ENCODE measurements around the gene STYXL1.
"Not testable (repeated sequence)": the region's sequence is repeated elsewhere in the genome, so short reads cannot be mapped to it uniquely, and the experiment has no call there.

STYXL1 gene, protein sequence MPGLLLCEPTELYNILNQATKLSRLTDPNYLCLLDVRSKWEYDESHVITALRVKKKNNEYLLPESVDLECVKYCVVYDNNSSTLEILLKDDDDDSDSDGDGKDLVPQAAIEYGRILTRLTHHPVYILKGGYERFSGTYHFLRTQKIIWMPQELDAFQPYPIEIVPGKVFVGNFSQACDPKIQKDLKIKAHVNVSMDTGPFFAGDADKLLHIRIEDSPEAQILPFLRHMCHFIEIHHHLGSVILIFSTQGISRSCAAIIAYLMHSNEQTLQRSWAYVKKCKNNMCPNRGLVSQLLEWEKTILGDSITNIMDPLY

DNA sequence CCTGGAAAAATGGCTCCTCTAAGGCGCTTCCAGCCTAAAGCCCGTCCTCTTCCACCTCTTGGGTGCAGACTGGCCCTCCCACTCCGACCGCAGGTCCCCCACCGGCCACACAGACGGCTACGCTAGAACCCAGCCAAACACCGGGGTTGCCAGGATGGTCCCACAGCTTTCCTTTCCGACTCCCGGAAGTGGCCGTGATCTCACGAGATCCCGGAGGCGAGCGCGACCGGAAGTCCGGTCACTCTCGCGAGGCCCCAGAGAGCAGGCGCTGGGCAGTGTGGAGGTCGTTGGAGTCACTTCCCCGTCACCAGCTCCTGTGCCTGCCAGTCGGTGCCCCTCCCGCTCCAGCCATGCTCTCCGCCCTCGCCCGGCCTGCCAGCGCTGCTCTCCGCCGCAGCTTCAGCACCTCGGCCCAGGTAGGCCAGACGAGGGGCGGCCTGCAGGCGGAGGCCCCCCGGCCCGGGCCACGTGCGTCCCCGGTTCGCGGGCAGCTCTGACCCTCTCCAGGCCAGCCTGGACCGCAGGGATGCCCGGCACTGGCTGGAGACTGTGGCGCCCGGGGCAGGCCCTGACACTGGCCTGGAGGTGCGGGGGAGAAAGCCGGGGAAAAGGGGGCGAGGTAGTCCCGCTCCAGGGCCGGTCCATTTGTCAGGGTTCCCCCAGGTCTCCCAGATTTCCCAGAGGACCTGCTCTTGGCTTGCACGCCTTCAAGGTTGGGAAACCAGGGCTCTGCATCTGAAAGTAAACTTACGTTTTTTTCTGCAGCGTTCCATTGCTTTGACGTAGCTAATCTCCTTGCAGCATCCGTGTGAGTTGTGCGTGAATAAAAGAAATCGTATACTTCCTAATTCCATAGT is at the start of gene STYXL1, which contains the start of gene MDH2:
Gene STYXL1 (minus strand): TSS at position 190 of the 857 bp plus-strand sequence. CDS start 17,477 bp downstream, outside the sequence.
Gene MDH2 (plus strand): TSS at position 296 of the 857 bp plus-strand sequence. CDS start 55 bp downstream, at position 351.
- intact Hi-C loops (cut with micrococcal nuclease), result loop anchor here (5.0 kb wide), 1 partner anchor 521 kb away; no protein-coding TSS in a partner anchor
- Mint-ChIP-seq H3K36me3 (ENCODE audit: low read depth) (peaks cover 63% of the 10 kb centered on the region), H3K9me3 (no peaks in the 10 kb centered on the region), H3K4me1 (ENCODE audit: low read depth) (peaks cover 67% of the 10 kb centered on the region), H3K4me3 (peak within 1 kb of the TSS; percentile 91), H3K27ac (peak within 1 kb of the TSS; percentile 92), H3K27me3 (no peaks in the 10 kb centered on the region)

DNA sequence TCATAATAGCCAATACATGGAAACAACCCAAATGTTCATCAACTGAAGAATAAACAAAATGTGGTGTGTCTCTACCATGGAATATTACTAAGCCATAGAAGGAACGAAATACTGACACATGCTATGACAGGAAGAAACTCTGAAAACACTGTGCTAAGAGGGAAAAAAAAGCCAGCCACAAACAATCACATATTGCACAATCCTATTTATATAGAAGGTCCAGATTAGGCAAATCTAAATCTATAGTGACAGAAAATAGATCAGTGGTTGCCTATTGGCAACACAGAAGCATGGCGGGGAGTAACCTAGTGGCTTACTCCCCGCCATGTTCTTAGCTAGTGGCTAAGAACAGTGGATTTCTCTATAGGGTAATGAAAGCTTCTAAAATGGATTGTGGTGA is 48.1 kb upstream of the STYXL1 start:
- Mint-ChIP-seq H3K27me3 (peaks cover 16% of the 10 kb centered on the region), H3K36me3 (ENCODE audit: low read depth) (no peaks in the 10 kb centered on the region), H3K4me1 (ENCODE audit: low read depth) (no peaks in the 10 kb centered on the region), H3K27ac (no peak overlapping the region), H3K4me3 (no peak overlapping the region), H3K9me3 (no peaks in the 10 kb centered on the region)
- intact Hi-C loops (cut with micrococcal nuclease), result no loop called here

DNA sequence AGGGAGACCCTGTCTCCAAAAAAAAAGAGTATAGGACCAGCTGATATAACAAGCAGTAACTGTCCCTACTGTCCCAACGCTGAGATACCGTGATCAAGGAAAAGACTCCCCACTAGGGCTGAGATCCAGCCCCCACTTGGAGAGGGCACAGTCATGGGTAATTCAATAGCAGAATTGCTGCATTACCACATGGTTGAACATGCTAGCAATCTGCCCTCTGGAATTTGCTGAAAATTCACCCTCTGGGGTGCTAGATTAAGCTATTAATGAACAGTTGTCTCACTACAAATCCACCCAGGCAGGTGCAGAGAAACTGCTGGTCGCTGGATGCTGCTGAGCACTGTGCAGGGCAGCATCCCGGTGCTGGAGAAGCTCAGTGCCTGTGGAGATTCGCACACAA is 46.5 kb upstream of the STYXL1 start:
- H3K36me3 Mint-ChIP-seq (ENCODE audit: low read depth); H3K27ac Mint-ChIP-seq; H3K4me3 Mint-ChIP-seq; H3K4me1 Mint-ChIP-seq (ENCODE audit: low read depth); intact Hi-C loops (cut with micrococcal nuclease); H3K9me3 Mint-ChIP-seq: not testable (repeated sequence)
- peaks cover 15% of the 10 kb centered on the region for H3K27me3 Mint-ChIP-seq

DNA sequence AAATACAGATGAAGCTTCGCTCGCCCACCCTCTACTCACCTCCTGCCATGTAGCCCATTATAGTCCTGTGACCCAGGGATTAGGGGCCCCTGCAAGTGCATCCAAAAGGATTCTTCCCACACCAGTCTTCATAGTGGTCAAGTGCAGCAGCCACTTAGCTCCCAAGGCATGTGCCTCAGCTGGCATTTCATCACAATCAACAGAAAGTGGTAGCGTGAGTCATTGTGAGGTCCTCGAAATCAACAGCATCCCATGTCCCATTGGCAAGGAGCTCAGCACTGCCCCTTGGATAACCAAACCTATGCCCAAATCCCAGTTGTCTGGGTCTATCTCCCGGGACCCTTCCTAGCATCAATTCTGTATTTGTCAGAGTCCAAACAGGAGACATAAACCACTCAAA is 45.7 kb upstream of the STYXL1 start:
- H3K4me1 Mint-ChIP-seq (ENCODE audit: low read depth); H3K36me3 Mint-ChIP-seq (ENCODE audit: low read depth); H3K9me3 Mint-ChIP-seq; intact Hi-C loops (cut with micrococcal nuclease); H3K27ac Mint-ChIP-seq; H3K4me3 Mint-ChIP-seq: not testable (repeated sequence)
- peaks cover 16% of the 10 kb centered on the region for H3K27me3 Mint-ChIP-seq

DNA sequence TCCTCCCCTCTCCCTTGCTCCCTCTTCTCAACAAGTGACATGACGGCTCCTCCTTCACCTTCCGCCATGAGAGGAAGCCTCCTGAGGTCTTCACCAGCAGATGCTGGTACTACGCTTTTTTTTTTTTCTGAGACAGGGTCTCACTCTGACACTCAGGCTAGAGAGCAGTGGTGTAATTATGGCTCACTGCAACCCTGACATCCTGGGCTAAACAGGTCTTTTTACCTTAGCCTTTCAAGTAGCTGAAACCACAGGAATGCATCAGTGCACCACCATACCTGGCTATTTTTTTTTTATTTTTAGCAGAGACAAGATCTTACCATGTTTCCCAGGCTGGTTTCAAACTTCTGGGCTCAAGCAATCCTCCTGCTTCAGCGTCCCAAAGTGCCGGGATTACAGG is 43.7 kb upstream of the STYXL1 start:
- Mint-ChIP-seq H3K4me3 (no peak overlapping the region), H3K27ac (no peak overlapping the region), H3K9me3 (no peaks in the 10 kb centered on the region), H3K4me1 (ENCODE audit: low read depth) (no peaks in the 10 kb centered on the region), H3K36me3 (ENCODE audit: low read depth) (no peaks in the 10 kb centered on the region), H3K27me3 (peaks cover 15% of the 10 kb centered on the region)
- intact Hi-C loops (cut with micrococcal nuclease), result no loop called here

DNA sequence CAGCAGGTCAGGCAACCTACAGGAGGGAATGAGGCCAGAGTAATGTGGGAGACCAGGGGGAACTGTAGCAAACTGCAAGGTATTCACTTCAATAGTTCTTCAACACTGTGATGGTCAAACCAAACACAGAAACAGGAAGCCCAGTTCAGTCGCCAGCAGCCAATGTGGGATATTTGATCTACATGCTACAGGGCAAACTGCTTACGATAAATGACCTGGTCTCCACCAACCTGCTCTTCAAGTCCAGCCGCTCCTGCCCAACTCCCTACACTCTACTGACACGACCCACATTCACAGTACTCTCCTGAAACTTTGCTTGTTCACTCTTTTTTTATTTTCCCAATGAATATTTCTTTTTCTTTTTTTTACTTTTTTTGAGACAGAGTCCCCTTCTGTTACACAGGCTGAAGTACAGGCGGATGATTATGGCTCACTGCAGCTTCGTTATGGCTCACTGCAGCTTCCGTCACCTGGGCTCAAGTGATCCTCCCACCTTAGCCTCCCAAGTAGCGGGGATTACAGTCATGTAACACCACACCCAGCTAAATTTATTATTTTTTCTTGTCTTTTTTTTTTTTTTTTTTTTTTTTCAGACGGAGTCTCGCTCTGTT is 42.2 kb upstream of the STYXL1 start:
- H3K27ac Mint-ChIP-seq, result no peak overlapping the region
- no peak overlapping the region for H3K4me3 Mint-ChIP-seq
- no peaks in the 10 kb centered on the region for H3K36me3 Mint-ChIP-seq (ENCODE audit: low read depth)
- no peaks in the 10 kb centered on the region for H3K9me3 Mint-ChIP-seq
- peaks cover 14% of the 10 kb centered on the region for H3K27me3 Mint-ChIP-seq
- H3K4me1 Mint-ChIP-seq (ENCODE audit: low read depth), result no peaks in the 10 kb centered on the region
- intact Hi-C loops (cut with micrococcal nuclease), result no loop called here

DNA sequence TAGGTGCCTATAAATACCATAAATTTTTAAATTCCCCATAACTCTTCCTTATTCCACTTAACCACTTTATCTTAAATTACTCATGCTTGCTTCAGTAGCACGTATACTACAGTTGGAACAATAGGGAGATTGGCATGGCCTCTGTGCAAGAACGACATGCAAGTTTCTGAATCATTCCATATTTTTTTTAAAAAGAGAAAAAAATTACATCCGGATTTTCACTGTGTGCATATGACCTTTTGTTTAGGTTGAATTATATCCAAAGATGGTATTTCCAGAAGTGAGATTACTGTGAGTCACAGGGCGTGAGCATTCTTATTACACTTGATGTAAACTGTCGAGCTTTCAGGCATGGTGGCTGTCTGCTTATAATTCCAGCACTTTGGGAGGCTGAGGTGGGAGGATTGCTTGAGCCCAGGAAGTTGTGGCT is 39.6 kb upstream of the STYXL1 start:
- H3K27ac Mint-ChIP-seq; H3K9me3 Mint-ChIP-seq; H3K4me3 Mint-ChIP-seq; H3K27me3 Mint-ChIP-seq; H3K4me1 Mint-ChIP-seq (ENCODE audit: low read depth); H3K36me3 Mint-ChIP-seq (ENCODE audit: low read depth); intact Hi-C loops (cut with micrococcal nuclease): not testable (repeated sequence)

DNA sequence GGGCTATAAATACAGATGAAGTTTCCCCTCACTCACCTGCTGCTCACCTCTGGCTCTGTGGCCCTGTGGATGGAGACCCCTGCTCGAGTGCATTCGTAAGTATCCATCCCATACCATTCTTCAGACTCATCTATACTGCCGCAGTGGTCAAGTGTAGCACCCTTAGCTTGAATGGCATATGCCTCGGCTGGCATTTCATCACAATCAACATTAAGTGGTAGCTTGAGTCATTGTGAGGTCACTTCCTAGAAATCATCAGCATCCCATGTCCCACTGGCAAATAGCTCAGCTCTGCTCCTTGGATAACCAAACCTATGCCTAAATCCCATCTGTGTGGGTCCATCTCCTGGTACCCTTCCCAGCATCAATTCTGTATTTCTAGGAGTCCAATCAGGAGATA is 38.3 kb upstream of the STYXL1 start:
- Mint-ChIP-seq H3K4me3 (no peak overlapping the region), H3K27me3 (peaks cover 10% of the 10 kb centered on the region), H3K4me1 (ENCODE audit: low read depth) (no peaks in the 10 kb centered on the region), H3K27ac (no peak overlapping the region), H3K36me3 (ENCODE audit: low read depth) (no peaks in the 10 kb centered on the region), H3K9me3 (no peaks in the 10 kb centered on the region)
- intact Hi-C loops (cut with micrococcal nuclease), result no loop called here

DNA sequence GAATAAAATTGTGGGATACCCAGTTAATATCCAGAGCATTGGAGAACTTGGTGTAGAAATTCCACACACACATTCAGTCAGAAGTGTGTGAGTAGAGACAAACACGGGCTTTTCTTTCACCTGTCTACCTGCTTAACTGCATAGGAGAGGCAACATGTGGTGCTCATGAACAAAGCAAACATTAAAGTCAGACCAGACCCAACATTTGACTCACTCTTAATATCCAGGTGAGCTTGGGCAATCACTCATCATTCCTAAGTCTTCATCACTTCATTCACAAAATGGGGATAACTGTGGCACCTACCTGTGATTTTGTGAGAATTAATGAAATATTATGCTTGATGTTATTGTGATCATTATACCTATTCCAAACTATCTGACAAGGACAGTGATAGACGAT is 36.3 kb upstream of the STYXL1 start:
- peaks cover 15% of the 10 kb centered on the region for H3K27me3 Mint-ChIP-seq
- H3K27ac Mint-ChIP-seq; H3K4me3 Mint-ChIP-seq; H3K9me3 Mint-ChIP-seq; H3K36me3 Mint-ChIP-seq (ENCODE audit: low read depth); intact Hi-C loops (cut with micrococcal nuclease); H3K4me1 Mint-ChIP-seq (ENCODE audit: low read depth): not testable (repeated sequence)

DNA sequence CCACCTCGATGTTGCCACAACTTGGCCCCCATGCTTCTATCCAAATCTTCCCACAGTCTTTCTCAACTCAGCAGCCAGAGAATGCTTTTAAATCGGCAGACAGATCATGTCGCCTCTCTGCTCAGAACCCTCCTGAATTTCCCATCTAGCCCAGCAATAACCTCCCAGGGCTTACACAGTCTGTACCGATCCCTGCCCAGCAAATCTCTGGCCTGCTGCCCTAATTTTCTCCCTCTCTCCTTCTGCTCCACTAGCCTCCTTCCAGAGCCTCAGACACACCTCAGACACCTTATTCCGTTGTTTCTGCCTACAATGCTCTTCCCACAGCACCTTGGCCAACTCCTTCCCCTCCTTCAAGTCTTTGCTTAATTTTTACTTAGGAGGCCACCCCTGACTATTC is 32.4 kb upstream of the STYXL1 start:
- Mint-ChIP-seq H3K27me3 (peaks cover 13% of the 10 kb centered on the region), H3K4me1 (ENCODE audit: low read depth) (peaks cover 6% of the 10 kb centered on the region)
- intact Hi-C loops (cut with micrococcal nuclease), result no loop called here

DNA sequence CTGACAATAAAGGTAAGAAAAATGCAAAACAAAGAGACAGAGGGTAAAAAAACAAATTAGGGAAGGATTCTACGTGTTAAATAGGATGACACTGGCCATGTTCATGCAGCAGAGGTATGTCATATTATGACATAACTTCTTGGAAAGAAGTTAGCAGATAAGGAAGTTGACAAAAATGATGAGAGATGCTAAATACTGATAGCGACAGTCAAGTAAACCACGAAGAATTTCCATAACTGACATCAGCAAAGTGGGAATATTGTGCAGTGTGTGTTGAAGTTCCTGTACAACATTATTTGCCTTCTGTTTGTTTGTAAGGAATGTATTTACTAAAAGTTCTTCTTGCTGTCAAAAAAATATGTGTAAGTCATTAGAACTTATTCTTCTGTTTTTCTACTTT is 29.6 kb upstream of the STYXL1 start:
- Mint-ChIP-seq H3K36me3 (ENCODE audit: low read depth) (no peaks in the 10 kb centered on the region), H3K4me3 (no peak overlapping the region), H3K4me1 (ENCODE audit: low read depth) (peaks cover 6% of the 10 kb centered on the region), H3K27ac (no peak overlapping the region), H3K27me3 (peaks cover 10% of the 10 kb centered on the region), H3K9me3 (no peaks in the 10 kb centered on the region)
- intact Hi-C loops (cut with micrococcal nuclease), result no loop called here

More for the DNA sequence above, 32.4 kb upstream of the STYXL1 start:
- H3K36me3 Mint-ChIP-seq (ENCODE audit: low read depth), result no peaks in the 10 kb centered on the region
- H3K9me3 Mint-ChIP-seq, result no peaks in the 10 kb centered on the region
- H3K4me3 Mint-ChIP-seq, result no peak overlapping the region
- no peak overlapping the region for H3K27ac Mint-ChIP-seq

DNA sequence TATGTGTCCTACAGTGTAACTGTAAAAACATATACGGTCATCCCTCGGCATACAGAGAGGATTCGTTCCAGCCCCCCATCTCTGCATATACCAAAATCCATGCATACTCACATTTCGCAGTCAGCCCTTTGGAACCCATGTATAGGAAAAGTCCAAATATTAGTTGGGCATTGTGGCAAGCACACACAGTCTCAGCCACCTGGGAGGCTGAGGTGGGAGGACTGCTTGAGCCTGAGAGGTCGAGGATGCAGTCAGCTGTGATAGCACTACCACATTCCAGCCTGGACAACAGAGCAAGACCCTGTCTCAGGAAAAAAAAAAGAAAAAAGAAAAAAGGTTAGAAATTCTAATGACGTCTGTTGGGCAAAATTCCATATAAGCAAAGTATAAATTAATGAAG is 29.2 kb upstream of the STYXL1 start:
- H3K27ac Mint-ChIP-seq, result no peak overlapping the region
- intact Hi-C loops (cut with micrococcal nuclease), result no loop called here

DNA sequence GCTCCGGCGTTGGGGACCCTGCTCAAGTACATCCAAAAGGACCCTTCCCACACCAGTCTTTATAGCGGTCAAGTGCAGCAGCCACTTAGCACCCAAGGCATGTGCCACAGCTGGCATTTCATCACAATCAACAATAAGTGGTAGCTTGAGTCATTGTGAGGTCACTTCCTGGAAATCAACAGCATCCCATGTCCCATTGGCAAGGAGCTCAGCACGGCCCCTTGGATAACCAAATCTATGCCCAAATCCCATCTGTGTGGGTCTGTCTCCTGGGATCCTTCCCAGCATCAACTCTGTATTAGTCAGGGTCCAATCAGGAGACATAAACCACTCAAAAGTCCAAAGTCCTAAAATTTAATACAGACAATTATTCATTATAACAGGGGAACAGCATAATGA is 27.2 kb upstream of the STYXL1 start:
- Mint-ChIP-seq H3K4me1 (ENCODE audit: low read depth) (peaks cover 12% of the 10 kb centered on the region), H3K4me3 (no peak overlapping the region), H3K36me3 (ENCODE audit: low read depth) (no peaks in the 10 kb centered on the region), H3K27ac (no peak overlapping the region), H3K9me3 (no peaks in the 10 kb centered on the region), H3K27me3 (peaks cover 2% of the 10 kb centered on the region)
- intact Hi-C loops (cut with micrococcal nuclease), result no loop called here

More for the DNA sequence above, 29.2 kb upstream of the STYXL1 start:
- Mint-ChIP-seq H3K4me1 (ENCODE audit: low read depth) (peaks cover 6% of the 10 kb centered on the region), H3K36me3 (ENCODE audit: low read depth) (no peaks in the 10 kb centered on the region), H3K27me3 (peaks cover 9% of the 10 kb centered on the region), H3K9me3 (no peaks in the 10 kb centered on the region), H3K4me3 (no peak overlapping the region)
